ENCODE data around the gene ATRNL1.
"Not testable (repeated sequence)": the region's sequence is repeated elsewhere in the genome, so short reads cannot be mapped to it uniquely, and the experiment has no call there.

The ATRNL1 gene

GRCh38 chr10:115417585-115418265 is 324.6 kb downstream of the ATRNL1 start:
- peak; percentile 10 for DNase-seq (ENCODE audit: low read depth)

- no peak for DNase-seq (ENCODE audit: low read depth)
Observed at GRCh38 chr10:115422624-115423023, 329.5 kb downstream of the ATRNL1 start.

GRCh38 chr10:115427611-115428010 is 334.4 kb downstream of the ATRNL1 start:
- DNase-seq (ENCODE audit: low read depth): no peak

- DNase-seq (ENCODE audit: low read depth): no peak
Observed at GRCh38 chr10:115432188-115432819, 339.1 kb downstream of the ATRNL1 start.

- no peak for DNase-seq (ENCODE audit: low read depth)
Observed at GRCh38 chr10:115436999-115437398, 343.8 kb downstream of the ATRNL1 start.

- no peak for DNase-seq (ENCODE audit: low read depth)
Observed at GRCh38 chr10:115441907-115442545, 348.9 kb downstream of the ATRNL1 start.

- DNase-seq (ENCODE audit: low read depth): no peak
Observed at GRCh38 chr10:115456812-115457211, 363.6 kb downstream of the ATRNL1 start.

GRCh38 chr10:115483294-115483693 is 390.1 kb downstream of the ATRNL1 start:
- no peak for DNase-seq (ENCODE audit: low read depth)

- DNase-seq (ENCODE audit: low read depth): no peak
Observed at GRCh38 chr10:115491526-115492140, 398.5 kb downstream of the ATRNL1 start.

GRCh38 chr10:115503546-115503945 is 410.4 kb downstream of the ATRNL1 start:
- DNase-seq (ENCODE audit: low read depth): no peak

- no peak for DNase-seq (ENCODE audit: low read depth)
Observed at GRCh38 chr10:115514895-115515294, 421.7 kb downstream of the ATRNL1 start.

- no peak for DNase-seq (ENCODE audit: low read depth)
Observed at GRCh38 chr10:115525141-115525540, 432.0 kb downstream of the ATRNL1 start.

GRCh38 chr10:115527682-115528081 is 434.5 kb downstream of the ATRNL1 start:
- DNase-seq (ENCODE audit: low read depth): not testable (repeated sequence)

GRCh38 chr10:115536401-115536800 is 443.2 kb downstream of the ATRNL1 start:
- not testable (repeated sequence) for DNase-seq (ENCODE audit: low read depth)

GRCh38 chr10:115539142-115539762 is 446.1 kb downstream of the ATRNL1 start:
- no peak for DNase-seq (ENCODE audit: low read depth)

- no peak for DNase-seq (ENCODE audit: low read depth)
Observed at GRCh38 chr10:115555887-115556402, 462.8 kb downstream of the ATRNL1 start.

GRCh38 chr10:115558252-115558651 is 465.1 kb downstream of the ATRNL1 start:
- DNase-seq (ENCODE audit: low read depth): no peak

GRCh38 chr10:115566867-115567266 is 473.7 kb downstream of the ATRNL1 start:
- no peak for DNase-seq (ENCODE audit: low read depth)

- no peak for DNase-seq (ENCODE audit: low read depth)
Observed at GRCh38 chr10:115572740-115573455, 479.7 kb downstream of the ATRNL1 start.

- no peak for DNase-seq (ENCODE audit: low read depth)
Observed at GRCh38 chr10:115580239-115580638, 487.1 kb downstream of the ATRNL1 start.

GRCh38 chr10:115593060-115593459 is 499.9 kb downstream of the ATRNL1 start:
- no peak for DNase-seq (ENCODE audit: low read depth)
